NCI-H2107 treated with DMSO at 0.1 percent for 48 hours (cell line): ENCODE data around the gene CBX1.

Experiments
- DNase-seq: peaks from one replicate; lab custom pipeline; 2025; ENCODE audit not compliant: unreplicated experiment; lab: John Stamatoyannopoulos, UW

Gene CBX1

DNA sequence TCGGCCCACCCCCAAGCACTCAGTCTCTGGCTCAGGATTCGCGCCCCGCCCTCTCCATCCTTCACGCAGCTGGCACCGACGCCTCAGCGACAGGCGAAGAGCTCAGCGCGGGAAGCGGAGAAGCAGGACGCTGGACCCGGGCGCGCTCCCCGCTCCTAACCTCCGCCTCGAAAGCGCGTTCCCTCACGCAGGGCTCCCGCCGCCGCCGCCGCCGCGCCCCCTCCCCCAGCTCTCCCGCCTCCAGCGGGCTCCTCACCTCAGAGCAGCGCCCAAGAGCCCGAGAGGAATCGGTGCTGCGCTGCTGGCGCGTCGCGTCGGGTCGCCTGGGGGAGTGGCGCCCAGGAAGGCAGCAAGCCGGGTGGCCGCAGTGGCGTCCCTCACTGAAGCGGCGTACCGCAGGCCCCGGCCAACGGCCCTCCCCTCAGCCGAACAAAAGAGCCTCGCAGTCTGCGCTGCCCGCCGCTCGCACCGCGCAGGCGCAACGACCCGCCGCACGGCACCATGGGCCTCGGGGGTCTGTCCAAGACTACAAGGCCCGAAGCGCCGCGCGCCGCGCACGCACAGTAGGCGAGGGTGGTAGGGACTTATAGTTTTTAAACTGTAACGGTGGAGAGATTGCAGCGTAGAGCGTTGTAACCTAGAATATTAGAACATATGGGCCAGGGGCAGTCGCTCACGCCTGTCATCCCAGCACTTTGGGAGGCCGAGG lies at the start of gene CBX1:
Gene CBX1 (minus strand): TSS at position 467 of the 709 bp plus-strand sequence. CDS start 24,474 bp downstream, outside the sequence.
- peak; percentile 85 for DNase-seq

DNA sequence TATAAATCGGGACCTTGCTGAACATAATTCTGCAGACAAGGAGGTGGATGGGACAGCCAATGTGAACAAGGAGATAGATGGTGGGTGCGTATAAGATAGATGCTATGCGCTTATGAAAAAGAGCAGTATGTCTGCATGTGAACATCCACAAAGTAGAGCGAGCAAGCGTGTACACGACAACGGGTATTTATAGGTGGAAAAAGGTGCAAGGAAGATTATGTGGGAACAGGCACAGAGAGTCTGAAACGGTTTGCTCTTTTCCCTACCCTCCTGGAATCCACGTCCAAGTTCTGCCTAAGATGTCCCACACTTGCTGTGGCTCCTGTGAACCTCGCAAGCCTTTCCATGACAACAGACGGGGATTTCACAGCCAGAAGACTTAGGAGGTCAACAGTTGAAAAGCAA lies 49.3 kb upstream of the CBX1 start:
- DNase-seq: no peak

DNA sequence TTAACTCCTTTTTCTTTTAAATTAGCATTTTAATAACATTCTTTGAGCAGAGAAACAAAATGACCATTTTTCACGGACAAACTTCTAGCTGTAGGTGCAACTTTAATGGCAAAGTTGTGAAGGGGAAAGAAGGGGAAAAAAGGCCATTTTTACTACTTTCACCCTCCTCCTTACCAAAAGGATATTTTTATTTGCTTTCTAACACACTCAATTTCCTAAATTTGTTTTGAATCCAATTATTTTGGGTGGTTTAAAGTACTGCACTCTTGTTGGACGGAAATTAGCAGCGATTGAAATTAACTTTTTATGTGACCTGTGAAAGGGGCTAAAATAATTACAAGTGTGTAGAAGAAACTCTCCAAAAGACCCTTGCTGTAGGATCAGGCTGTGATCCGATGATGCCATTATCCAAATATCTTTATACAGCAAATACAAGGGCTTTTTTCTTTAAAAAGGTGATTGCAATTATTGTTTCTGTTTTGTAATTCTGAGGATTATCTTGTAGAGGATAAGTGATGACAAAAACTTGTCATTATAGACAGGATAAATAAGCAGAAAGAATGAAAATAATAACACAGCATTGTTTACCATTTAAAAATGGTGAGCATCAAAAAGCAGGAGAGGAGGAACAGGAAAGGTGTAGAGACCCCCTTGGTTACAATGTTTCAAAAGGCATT lies 48.6 kb upstream of the CBX1 start:
- DNase-seq: no peak

DNA sequence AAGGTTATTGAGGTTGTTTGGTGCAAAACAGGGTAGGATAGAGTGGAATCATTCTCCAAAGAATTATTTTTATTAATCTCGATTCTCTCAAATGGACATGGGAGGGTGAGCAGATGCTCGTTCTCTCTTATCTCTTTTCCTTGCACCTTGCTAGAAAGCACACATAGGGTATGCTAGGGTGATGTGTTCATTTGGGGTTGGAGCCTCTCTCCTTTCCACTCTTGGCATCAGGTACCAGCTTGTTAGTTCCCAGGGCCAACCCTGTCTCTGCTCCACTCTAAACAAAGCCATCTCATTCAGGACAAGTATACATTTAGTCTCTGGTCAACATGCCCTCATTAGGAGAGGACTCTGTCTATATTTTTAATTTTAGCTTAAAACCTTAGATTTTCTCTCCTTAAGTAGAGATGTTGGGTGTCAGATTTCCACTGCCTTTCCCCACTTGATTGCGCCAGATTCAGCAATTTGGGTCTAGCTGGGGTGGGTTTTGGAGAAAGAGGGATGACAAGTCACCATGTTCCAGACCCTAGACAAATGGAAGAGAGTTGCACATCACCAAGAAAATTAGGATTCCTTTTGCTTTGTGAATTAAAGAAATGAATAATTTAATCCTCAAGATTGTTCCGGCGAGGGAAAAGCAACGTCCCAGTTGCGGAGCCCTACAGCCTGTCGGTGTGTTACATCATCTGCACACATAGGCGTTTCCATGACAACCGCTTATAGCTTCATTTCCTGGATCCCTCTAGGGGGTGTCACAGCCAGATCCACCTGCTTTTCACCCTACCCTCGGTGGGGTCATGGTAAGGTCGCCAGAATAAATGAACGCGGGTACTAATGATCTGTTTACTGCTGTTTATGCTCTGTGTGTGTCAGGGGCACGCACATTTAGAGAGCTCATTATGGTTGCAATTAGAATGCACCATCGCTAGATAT lies 47.8 kb upstream of the CBX1 start:
- peak; percentile 34 for DNase-seq

DNA sequence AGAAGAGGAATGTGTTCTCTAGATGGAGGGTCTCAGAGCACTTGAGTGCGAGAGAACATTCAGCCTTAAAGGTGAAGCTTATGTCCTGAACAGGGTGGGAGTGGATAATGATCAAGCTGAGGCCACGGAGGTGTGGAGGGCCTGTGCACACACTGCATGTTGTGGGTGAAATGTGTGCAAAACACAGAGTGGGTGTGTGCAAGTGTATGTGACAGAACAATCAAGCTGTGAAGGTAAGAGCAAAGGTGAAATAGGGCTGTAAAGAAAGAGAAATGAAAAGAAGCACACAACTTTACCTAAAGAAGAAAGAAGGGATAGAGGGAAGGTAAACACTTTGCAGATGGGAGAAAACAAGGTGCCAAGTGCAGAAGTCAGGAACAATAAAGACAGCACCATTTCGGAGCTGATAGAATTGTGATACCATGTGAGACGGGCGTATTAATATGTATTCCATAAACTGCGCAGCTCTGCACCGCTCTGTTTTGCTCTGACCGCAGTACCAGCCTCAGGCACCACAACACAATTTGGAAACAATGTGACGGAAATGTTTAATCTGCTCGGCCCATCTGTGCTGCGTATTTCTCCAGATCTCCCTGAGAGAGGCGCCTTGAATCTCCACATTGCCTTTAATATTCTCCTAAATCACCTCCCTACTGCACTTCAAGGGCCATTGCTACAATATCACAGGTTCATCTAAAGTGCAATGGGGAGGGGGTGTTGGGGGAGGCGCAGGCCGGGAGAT lies 46.9 kb upstream of the CBX1 start:
- no peak for DNase-seq

DNA sequence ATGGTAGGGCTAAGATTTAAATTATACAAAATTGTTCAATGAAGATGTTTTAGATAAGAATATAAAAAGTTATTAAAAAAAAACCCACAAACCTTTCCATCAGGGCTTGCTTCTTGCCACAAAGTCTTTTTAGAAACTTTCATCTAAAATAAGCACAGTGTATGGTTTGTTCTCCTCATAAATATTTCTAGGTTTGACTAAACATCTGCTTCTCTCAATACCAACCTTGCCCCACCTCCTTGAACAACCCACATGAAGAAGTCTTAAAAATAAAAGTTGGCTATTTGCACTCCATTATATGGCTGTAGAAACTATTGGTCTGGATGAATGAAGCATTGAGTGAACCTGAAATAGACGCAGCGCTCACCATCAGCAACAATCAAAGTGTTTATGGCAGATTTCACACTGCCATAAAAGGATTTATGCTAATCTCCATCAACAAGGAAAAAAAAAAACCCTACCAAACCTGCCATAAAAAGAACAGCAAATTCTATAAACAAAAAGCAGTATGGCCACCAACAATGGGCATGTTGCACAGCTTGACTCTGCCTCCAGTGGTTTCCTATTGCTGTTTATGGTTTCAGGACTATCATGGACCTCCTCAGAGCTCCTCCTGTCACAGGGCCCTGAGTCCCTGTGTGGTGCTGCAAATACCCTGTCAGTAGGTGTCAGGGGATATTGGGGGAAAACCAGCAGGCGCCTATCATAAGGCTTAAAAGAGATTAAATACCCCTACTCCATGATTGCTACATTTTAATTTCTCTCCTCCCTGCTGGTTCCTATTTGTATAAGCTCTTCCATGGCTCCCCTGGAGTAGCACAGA lies 43.9 kb upstream of the CBX1 start:
- no peak for DNase-seq

DNA sequence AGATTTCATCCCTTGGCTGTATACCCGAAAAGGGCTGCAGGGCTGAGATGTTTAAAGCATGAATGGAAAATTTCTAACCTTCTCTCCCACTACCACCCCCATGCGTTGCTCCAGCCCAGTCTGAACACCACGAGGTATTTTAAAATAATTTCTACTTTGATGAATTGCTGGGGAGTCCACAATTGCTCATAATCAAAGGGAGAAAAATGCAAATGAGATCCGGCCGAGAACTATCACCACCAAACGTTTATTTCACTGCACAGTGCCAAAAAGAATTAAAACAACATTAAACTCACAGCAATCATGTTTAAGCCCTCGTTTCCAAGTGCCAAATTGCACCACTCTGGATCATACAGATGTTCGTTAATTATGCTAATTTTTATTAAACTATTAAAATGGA lies 43.0 kb upstream of the CBX1 start:
- DNase-seq: no peak

DNA sequence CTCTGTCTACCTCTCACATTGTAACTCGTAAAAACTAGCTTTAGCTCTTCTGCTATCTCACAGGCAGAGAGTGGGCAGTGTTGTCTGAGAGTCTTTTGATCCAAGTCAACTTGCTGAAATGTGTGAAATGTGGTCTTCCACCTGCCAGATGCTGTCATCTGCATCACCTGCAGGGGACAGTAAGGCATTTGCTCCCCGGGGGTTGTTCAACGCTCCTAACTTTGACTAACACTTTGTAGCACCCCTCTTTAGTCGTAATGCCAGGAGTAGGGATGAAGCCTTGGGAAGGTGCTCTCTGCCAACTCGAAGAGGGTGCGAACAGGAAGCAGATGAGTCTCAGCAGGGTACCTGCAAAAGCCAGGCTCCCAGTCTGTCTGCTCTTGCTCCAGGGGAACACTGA lies 42.4 kb upstream of the CBX1 start:
- DNase-seq: no peak

DNA sequence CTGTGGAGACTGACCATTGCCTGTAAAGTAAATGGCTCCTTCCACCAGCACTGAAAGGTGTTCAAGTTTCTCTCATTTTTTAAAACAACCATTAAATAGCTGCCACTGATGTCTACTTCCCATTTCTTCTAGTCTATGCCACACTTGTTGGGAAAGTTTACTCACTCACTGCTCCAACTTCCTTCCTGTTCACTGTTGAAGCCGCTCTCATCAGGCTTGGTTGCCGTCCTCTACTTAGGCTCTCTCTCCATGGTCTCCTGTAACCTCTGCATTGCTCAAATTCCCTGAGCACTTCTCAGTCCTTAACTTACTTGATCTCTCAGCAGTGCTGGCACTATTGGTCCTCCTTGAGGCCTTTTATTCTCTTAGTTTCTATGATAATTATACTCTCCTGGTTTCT lies 38.7 kb upstream of the CBX1 start:
- DNase-seq: no peak

DNA sequence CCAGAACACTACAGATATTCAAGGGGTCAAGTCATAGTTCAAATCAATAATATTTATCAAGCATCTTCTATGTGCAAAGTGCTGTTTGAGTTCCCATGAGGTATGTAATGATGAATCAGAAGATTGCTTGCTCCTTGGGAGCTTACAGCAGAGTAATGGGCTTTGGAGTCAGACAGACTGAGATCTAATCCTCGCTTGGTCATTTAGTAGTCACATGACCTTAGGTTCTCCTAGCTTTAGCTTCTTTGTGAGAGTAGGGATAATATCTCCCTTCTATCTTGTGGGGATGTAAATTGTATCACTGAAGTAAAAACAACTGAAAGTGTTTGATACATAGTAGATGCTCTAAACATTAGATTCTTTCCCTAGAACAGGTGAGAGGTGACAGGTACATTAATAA lies 36.4 kb upstream of the CBX1 start:
- no peak for DNase-seq

DNA sequence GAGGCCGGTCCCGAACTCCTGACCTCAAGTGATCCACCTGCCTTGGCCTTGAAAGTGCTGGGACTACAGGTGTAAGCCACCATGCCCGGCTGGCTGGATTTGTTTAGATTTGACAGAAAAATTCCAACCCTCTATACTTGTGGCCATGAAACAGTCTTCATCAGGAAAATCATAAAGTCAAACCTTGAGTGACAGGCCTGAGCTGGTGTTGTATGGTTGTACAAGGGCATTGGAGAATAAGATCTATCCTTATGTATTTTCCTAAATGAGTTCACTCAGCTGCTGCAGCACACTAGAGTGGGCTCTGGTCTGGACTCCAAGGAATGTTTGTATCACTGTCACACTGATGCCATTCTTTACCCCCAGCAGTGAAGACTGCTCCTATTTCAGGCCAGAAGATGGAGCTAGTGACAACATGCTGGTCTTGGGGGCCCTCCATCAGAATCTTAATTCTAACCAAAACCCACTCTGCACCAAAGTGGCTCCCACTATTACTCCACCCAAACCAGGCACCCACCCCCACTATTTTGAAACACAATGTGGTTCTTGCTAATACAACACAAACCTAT lies 33.7 kb upstream of the CBX1 start:
- no peak for DNase-seq

DNA sequence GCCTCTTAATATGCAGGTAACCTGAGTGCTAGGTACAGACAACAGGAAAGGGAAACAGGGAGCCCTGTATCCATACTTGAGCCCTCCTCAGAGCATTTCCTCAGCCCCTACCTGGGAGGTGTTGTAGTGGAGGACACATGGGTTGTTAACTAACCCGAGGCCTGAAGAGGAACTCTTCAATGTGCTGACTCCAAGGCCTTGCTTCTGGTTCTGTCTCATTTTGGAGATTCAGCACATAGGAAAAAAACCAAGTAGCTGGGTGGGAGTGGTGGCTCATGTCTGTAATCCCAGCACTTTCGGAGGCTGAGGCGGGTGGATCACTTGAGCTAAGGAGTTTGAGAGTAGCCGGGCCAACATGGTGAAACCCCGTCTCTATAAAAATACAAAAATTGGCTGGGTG lies 31.1 kb upstream of the CBX1 start:
- no peak for DNase-seq

DNA sequence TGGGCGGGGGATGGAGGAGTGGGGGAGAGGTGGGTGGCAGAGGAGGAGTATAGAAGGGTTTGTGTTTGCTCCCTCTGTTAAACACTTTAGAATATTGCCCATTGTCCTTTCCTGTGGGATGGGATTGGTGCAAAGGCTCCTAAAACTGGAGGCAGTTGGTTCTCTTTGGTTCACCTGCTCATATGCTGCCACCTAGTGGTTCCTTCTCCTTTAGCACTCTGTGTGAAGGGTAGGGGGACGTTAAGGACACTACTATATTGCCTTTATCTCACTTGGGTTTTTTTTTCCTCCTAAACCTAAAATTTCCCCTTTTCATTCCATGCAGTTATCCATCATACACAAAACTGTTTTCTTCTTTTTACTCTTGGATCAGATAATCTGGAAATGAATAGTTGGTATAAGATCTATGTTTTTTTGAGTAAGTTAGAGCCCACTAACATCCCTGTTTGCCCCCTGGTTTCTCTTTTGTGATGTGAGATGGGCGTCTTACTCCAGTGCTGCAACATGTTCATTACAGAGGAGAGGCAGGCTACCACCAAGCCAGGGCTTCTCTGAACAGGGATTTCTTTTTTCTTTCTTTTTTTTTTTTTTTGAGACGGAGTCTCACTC lies 30.0 kb upstream of the CBX1 start:
- DNase-seq: peak; percentile 69

DNA sequence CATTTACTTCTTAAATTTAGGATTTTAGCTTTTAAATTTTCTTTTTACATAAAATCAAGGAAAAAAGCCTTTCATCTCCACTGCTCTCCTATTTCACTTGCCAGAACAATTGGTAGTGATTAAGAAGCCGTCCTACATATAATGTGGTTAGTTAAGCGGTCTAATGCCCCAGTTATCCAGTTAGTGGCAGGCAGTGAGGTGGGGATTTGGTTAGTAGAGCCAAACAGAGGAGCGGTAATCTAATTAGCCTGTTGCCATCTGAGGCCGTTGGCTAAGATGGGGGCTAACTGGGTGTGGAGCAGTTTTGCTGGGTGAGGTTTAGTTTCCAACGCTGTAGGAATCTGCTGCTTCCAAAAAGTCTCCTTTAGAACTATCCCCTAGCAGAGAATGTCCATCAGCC lies 28.7 kb upstream of the CBX1 start:
- DNase-seq: no peak

DNA sequence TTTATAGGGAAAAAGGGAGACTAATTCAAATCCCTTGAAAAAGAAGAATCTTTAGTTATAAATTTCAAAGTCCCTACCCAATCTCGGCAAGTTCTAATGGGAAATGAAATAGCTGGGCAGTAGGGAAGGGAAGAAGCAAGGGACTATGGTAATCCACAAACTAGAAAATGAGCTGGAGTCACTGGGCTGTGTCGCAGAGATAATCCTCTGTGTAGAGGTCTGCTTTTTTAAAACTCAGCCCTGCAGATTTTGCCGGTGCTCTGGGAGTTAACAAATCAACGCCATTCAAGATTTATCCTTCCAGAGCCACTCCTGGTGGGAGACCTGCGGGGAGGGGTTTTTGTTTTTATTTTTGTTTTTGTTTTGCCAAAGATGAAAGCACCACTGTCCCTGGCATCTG lies 27.1 kb upstream of the CBX1 start:
- DNase-seq: no peak

DNA sequence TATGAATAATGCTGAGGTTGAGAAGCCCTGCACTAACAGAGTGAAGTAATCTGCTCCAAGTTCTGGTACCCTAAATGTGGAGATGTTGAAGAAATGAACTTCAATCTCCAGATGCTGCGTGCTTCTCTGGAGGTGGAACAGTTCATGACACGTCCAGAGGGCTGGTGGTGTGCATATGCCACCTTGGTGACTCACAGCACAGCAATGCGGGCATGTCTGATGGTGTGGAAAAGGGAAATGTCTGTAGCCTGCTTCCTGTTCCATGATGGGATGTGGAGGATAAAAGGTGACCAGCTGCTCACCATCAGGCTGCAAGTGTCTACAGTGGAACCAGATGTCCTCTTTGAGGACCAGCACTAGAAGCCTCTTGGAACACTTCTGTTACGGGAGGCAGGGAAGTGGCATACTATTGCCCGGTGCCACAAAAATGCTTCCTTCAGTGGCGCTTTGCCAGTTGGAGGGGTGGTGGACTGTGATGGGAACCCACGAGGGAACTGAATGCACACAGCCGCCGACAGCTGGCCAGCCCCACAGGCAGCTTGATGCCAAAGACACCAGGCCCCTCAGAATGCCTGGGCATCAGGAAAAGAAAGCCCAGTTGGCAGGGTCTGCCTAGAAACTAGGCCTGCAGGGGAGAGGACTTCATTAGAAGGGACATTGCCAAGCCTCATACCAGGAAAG lies 26.2 kb upstream of the CBX1 start:
- DNase-seq: no peak

DNA sequence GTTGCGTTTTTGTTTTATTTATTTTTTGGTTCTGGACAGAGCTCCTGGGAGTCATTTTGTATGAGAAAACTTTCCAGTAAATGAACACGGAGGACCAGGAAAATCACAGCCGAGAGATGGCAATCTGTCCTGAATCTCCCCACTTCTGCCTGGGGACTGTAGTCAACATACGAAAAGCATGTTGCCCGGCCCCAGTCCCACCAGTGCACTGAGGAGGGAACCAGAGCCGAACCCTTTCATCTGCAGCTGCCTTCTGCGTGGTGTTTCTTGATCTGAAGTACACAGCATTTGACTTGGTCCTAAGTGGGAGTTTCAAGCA lies 25.2 kb upstream of the CBX1 start:
- DNase-seq: no peak

DNA sequence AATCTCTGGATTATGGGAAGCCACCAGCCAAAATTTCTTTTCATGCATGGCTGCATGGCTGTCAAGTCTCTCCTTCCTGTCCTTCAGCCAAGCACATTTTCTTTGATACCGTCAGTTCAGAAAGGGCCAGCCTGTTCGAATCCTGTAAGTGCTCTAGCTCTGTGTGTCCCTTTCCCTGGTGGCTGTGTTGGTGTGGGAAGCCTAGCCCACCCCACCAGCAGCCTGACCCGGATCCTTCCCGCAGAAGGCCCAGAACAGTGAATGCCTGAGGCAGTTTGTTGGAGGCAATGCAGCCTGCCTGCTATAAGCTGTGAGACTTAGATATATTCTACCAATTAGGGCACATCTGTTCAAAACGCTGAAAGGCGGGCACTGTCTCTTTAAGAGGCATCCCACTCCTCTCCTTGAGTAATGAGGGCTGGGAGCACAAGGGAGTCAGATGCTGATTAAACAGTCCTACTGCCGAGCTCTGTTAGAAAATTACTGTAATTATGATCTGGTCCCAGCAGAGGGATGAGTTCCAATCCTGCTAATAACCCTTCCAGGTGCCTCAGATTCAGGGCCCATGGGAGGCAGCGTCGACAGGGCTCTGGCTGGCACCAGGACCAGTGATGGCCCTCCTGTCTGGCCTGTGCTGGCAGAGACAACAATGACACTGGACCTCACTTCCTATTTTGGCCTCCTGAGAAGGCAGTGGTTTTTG lies 24.7 kb upstream of the CBX1 start:
- DNase-seq: no peak
